ENCODE data around the gene MKNK1. TPM values are rescaled to one million over a fixed set of nuclear protein-coding genes. Genes with fewer than 3 reads are reported as not detected.

MKNK1 gene
- total RNA-seq, 1 donor from 2014 or later: 28.0 TPM

- H3K9me3 Mint-ChIP-seq: no peaks in the 10 kb centered on the region
- no peak for DNase-seq (ENCODE audit: low read depth, low spot score)
- H3K4me3 Mint-ChIP-seq: no peak overlapping the region
- H3K4me1 Mint-ChIP-seq: peaks cover 12% of the 10 kb centered on the region
- no peaks in the 10 kb centered on the region for H3K36me3 Mint-ChIP-seq (ENCODE audit: low read depth)
- no peak overlapping the region for H3K27ac Mint-ChIP-seq (ENCODE audit: unreplicated experiment)
- H3K27me3 Mint-ChIP-seq (ENCODE audit: low read depth): peaks cover 59% of the 10 kb centered on the region
- TF ChIP-seq, protein P1, sequence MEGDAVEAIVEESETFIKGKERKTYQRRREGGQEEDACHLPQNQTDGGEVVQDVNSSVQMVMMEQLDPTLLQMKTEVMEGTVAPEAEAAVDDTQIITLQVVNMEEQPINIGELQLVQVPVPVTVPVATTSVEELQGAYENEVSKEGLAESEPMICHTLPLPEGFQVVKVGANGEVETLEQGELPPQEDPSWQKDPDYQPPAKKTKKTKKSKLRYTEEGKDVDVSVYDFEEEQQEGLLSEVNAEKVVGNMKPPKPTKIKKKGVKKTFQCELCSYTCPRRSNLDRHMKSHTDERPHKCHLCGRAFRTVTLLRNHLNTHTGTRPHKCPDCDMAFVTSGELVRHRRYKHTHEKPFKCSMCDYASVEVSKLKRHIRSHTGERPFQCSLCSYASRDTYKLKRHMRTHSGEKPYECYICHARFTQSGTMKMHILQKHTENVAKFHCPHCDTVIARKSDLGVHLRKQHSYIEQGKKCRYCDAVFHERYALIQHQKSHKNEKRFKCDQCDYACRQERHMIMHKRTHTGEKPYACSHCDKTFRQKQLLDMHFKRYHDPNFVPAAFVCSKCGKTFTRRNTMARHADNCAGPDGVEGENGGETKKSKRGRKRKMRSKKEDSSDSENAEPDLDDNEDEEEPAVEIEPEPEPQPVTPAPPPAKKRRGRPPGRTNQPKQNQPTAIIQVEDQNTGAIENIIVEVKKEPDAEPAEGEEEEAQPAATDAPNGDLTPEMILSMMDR (conservative IDR thresholded peaks at IDR 0.05): no peak
Observed at GRCh38 chr1:46519209-46519608, 84.9 kb downstream of the MKNK1 start.

- no peaks in the 10 kb centered on the region for H3K36me3 Mint-ChIP-seq (ENCODE audit: low read depth)
- H3K4me3 Mint-ChIP-seq: no peak overlapping the region
- no peaks in the 10 kb centered on the region for H3K9me3 Mint-ChIP-seq
- no peak overlapping the region for H3K27ac Mint-ChIP-seq (ENCODE audit: unreplicated experiment)
- no peak for DNase-seq (ENCODE audit: low read depth, low spot score)
- H3K27me3 Mint-ChIP-seq (ENCODE audit: low read depth): peaks cover 57% of the 10 kb centered on the region
- H3K4me1 Mint-ChIP-seq: peaks cover 12% of the 10 kb centered on the region
- TF ChIP-seq, protein P1 (conservative IDR thresholded peaks at IDR 0.05): no peak
Observed at GRCh38 chr1:46517932-46518498, 86.1 kb downstream of the MKNK1 start.

DNA sequence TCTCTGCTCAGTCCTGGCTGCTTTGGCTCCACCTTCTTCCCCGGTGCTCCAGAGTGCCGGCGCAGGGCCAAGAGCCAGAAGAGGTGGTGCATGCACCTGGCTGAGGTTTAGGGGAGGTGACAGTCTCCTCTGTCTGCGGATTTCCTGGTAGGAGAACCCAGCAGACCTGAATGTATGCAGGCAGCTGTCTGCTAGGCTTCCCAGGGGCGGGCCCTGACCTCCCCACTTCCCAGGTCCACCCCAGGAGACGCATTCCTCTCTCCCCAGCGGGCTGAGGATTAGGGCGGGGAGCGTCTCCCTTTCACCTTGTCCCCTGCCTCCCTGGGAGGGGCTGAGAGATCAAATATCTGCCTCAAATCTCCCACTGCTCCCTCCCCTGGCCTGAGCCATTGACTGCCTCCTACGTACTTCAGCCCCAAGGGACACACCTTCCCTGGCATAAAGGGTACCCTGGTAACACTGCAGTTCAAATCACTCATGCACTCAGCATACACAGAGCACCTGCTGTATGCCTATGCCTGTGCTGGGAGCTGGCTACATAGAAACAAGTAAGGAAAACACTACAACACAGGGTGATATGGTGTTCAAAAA, 87.0 kb downstream of the MKNK1 start:
- H3K9me3 Mint-ChIP-seq: no peaks in the 10 kb centered on the region
- H3K27me3 Mint-ChIP-seq (ENCODE audit: low read depth): peaks cover 57% of the 10 kb centered on the region
- H3K36me3 Mint-ChIP-seq (ENCODE audit: low read depth): no peaks in the 10 kb centered on the region
- no peak for DNase-seq (ENCODE audit: low read depth, low spot score)
- TF ChIP-seq, protein P1 (conservative IDR thresholded peaks at IDR 0.05): no peak
- H3K4me3 Mint-ChIP-seq: no peak overlapping the region
- peaks cover 12% of the 10 kb centered on the region for H3K4me1 Mint-ChIP-seq
- H3K27ac Mint-ChIP-seq (ENCODE audit: unreplicated experiment): no peak overlapping the region

DNA sequence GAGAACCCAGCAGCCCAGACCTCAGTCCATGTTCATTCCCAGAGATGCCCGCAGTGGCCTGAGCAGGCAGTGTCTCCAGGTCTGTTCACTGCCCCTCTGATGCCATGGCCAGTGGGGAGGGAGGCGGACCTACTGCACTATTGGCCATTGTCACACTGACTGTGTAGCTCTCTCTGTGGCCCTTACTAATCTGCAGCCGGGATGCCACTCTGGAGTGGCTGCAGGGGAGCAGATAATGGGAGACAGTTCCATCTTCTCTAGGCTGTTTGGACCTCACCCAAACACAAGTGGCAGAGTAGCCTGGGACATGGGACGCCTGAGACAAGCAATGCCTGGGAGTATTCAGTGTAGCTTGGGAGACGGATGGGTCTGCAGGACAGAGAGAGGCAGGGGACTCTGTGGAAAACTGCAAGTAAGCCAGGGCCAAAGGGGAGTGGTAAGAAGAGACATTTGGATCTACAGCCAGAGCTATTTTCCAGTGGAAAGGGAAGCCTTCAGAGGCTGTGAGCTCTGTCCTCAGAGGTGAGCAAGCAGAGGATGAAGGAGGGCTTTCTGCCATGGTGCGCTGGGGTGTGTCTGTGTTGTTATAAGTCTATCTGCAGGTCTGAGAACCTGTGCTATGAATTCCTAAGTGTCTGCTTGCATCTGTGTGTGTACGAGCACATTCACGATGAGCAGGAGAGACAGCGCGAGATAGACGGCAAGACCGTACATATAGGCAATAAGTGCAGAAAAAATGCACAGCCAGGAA, 87.7 kb downstream of the MKNK1 start:
- no peak overlapping the region for H3K4me3 Mint-ChIP-seq
- no peaks in the 10 kb centered on the region for H3K36me3 Mint-ChIP-seq (ENCODE audit: low read depth)
- peaks cover 12% of the 10 kb centered on the region for H3K4me1 Mint-ChIP-seq
- H3K9me3 Mint-ChIP-seq: no peaks in the 10 kb centered on the region
- TF ChIP-seq, protein P1 (conservative IDR thresholded peaks at IDR 0.05): no peak
- no peak for DNase-seq (ENCODE audit: low read depth, low spot score)
- H3K27me3 Mint-ChIP-seq (ENCODE audit: low read depth): peaks cover 55% of the 10 kb centered on the region
- H3K27ac Mint-ChIP-seq (ENCODE audit: unreplicated experiment): no peak overlapping the region

- peaks cover 9% of the 10 kb centered on the region for H3K4me1 Mint-ChIP-seq
- TF ChIP-seq, protein P1 (conservative IDR thresholded peaks at IDR 0.05): no peak
- no peaks in the 10 kb centered on the region for H3K36me3 Mint-ChIP-seq (ENCODE audit: low read depth)
- no peak for DNase-seq (ENCODE audit: low read depth, low spot score)
- no peak overlapping the region for H3K4me3 Mint-ChIP-seq
- H3K27ac Mint-ChIP-seq (ENCODE audit: unreplicated experiment): no peak overlapping the region
- H3K27me3 Mint-ChIP-seq (ENCODE audit: low read depth): peaks cover 56% of the 10 kb centered on the region
- H3K9me3 Mint-ChIP-seq: no peaks in the 10 kb centered on the region
Observed at GRCh38 chr1:46515576-46515975, 88.5 kb downstream of the MKNK1 start.

All from neural crest cell (in vitro differentiated cells).